Activated CD4-positive, alpha-beta T cell treated with anti-CD3 and anti-CD28 coated beads for 36 hours (primary cell): ENCODE data around the gene ECT2L. TPM values are rescaled to one million over a fixed set of nuclear protein-coding genes. Genes with fewer than 3 reads are reported as not detected.
A peak's percentile ranks its signal among the peaks of the same experiment; 100 is the strongest.
"Not testable (repeated sequence)": the region's sequence is repeated elsewhere in the genome, so short reads cannot be mapped to it uniquely, and the experiment has no call there.

Source experiments
- ATAC-seq: fragments of 200-7000 bp; cut with Tn5 transposase; one replicate; pipeline ENCODE4 v1.10.0; 2021; ENCODE audit warnings: mild to moderate bottlenecking, moderate library complexity
- CTCF ChIA-PET: fragments of 350-600 bp; sonication (Branson Sonifier 250); formaldehyde crosslinking; loops from one replicate; lab custom pipeline; 2021; ENCODE audit warnings: antibody characterized with exemption; lab: Charles Lee
- POLR2A ChIA-PET: fragments of 350-600 bp; sonication (Branson Sonifier 250); formaldehyde crosslinking; loops from one replicate; lab custom pipeline; 2021; ENCODE audit warnings: antibody characterized with exemption, inconsistent platforms; lab: Charles Lee
- DNase-seq: peaks from one replicate; pipeline ENCODE4 v3.0.0-alpha.2; 2020
- H3K27ac Mint-ChIP-seq: one replicate; pipeline ENCODE4 v1.8.0; 2021; ENCODE audit warnings: mixed read lengths
- H3K27me3 Mint-ChIP-seq: one replicate; pipeline ENCODE4 v1.8.0; 2021; ENCODE audit warnings: mixed read lengths
- H3K36me3 Mint-ChIP-seq: one replicate; pipeline ENCODE4 v1.8.0; 2021; ENCODE audit warnings: low read depth, mixed read lengths
- H3K4me1 Mint-ChIP-seq: one replicate; pipeline ENCODE4 v1.8.0; 2021; ENCODE audit warnings: mixed read lengths
- H3K4me3 Mint-ChIP-seq: one replicate; pipeline ENCODE4 v1.8.0; 2021; ENCODE audit warnings: mild to moderate bottlenecking, moderate library complexity, mixed read lengths
- H3K9me3 Mint-ChIP-seq: one replicate; pipeline ENCODE4 v1.8.0; 2021; ENCODE audit warnings: low read depth, mixed read lengths
- intact Hi-C, 2 experiments: fragments of 100-400 bp; cut with DNase I in 1 of 2; cut with micrococcal nuclease in 1 of 2; formaldehyde crosslinking; loops; one replicate each; pipeline versions ENCODE4 v1.14.2 to v1.15.1; 2022 to 2024; cut with DNase I, micrococcal nuclease
- total RNA-seq, 2 experiments: library from RNA; stranded (reverse); gene quantifications; one replicate each; pipeline ENCODE4 v1.2.3, GENCODE V29; 2021

Gene ECT2L
- total RNA-seq, 2 experiments from 2014 or later, result not detected

DNA sequence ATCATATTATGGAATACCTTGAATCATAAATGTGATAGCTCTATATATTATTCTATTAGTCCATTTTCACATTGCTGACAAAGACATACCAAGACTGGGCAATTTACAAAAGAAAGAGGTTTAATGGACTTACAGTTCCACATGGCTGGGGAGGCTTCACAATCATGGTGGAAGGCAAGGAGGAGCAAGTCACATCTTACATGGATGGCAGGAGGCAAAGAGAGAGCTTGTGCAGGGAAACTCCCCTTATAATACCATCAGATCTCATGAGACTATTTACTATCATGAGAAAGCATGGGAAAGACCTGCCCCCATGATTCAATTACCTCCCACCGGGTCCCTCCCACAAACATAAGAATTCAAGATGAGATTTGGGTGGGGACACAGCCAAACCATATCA, 141.0 kb downstream of the ECT2L start:
- intact Hi-C loops, ATAC-seq, H3K27ac Mint-ChIP-seq, POLR2A ChIA-PET, H3K4me3 Mint-ChIP-seq, DNase-seq, CTCF ChIA-PET, H3K27me3 Mint-ChIP-seq, H3K9me3 Mint-ChIP-seq, H3K4me1 Mint-ChIP-seq: not testable (repeated sequence)
- H3K36me3 Mint-ChIP-seq, result peaks cover 43% of the 10 kb centered on the region

DNA sequence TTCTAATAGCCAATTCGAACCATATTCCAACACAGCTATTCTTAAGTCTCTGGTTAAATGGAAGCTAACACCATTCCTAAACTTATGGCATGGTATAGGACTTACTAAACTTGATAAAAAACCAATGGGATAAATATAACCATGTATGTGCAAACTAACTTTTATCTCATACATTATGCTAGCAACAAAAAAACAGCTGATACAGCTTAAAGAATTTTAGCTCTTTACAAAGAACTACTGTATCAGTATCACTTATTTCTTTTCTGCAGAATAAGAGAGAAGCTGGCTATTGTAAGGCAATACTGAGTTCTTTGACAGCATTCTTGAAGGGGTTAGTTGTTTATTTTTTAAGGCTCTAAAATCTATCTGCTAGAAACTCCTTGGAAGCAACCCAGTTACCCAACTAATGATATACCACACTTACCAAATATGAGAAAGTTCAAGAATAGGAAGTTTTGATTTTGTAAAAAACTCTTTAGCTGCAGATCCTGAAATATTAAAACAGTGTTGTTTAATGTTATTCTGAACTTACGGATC, 147.3 kb downstream of the ECT2L start:
- ChIA-PET POLR2A (no interaction called here), CTCF (interaction anchor here (0.6 to 1.5 kb wide), 5 partner anchors 16 to 436 kb away, joined by 3 to 5 read pairs (median 4); no protein-coding TSS in a partner anchor)
- intact Hi-C loops, result no loop called here
- no peak overlapping the region for H3K4me3 Mint-ChIP-seq
- peaks cover 49% of the 10 kb centered on the region for H3K36me3 Mint-ChIP-seq
- H3K27ac Mint-ChIP-seq, result no peak overlapping the region
- H3K9me3 Mint-ChIP-seq, result no peaks in the 10 kb centered on the region
- ATAC-seq (no peak), DNase-seq (no peak)
- peaks cover 32% of the 10 kb centered on the region for H3K4me1 Mint-ChIP-seq
- H3K27me3 Mint-ChIP-seq, result no peaks in the 10 kb centered on the region

DNA sequence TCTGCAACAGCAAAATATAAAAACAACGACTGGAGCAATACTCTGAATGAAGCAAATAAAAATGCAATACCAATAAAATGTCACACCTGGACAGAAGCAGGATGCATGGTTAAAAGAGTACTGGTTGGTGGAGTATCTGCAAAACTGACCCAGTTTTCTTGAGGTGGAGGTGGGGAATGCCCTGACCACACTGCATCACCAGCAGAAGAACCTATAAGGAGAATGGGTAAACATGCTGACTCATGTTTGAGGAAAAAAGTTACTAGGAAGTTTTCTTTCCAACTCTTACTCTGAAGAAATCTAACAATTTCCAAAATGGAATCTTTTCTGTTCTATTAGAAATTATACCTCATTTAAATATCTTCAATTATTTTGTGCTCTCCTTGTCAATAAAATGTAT, 148.5 kb downstream of the ECT2L start:
- H3K4me1 Mint-ChIP-seq, result peaks cover 45% of the 10 kb centered on the region
- H3K27ac Mint-ChIP-seq, result no peak overlapping the region
- peaks cover 40% of the 10 kb centered on the region for H3K36me3 Mint-ChIP-seq
- no peak for ATAC-seq
- H3K27me3 Mint-ChIP-seq, result no peaks in the 10 kb centered on the region
- ChIA-PET CTCF (interaction anchor here (0.7 to 1.5 kb wide), 2 partner anchors 30 to 648 kb away, joined by 3 to 5 read pairs; no protein-coding TSS in a partner anchor), POLR2A (no interaction called here)
- H3K4me3 Mint-ChIP-seq, result no peak overlapping the region
- peak; percentile 44 for DNase-seq
- no peaks in the 10 kb centered on the region for H3K9me3 Mint-ChIP-seq
- intact Hi-C loops, result no loop called here

DNA sequence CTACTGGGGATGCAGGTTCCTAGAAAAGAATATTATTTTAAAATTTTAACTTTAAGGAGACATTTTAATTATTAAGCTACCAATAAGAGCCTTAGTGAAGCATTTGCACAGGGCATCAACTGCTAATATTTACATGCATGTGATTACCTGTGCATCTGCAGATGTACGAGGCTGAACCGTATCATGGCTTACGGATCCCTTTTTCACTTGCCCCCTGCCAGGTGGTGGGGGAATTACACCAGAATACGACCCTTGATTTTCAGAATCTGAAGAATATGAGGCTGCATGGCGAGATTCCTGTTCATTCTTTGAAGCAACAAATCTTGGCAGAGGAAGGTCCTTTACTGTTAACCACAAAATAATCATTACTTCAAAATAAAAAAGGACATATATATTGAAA, 149.5 kb downstream of the ECT2L start:
- ChIA-PET POLR2A (no interaction called here), CTCF (no interaction called here)
- Mint-ChIP-seq H3K9me3 (no peaks in the 10 kb centered on the region), H3K4me1 (peaks cover 50% of the 10 kb centered on the region), H3K27me3 (no peaks in the 10 kb centered on the region), H3K36me3 (peaks cover 33% of the 10 kb centered on the region), H3K27ac (no peak overlapping the region), H3K4me3 (no peak overlapping the region)
- intact Hi-C loops, result no loop called here
- DNase-seq (peak; percentile 22), ATAC-seq (no peak)

DNA sequence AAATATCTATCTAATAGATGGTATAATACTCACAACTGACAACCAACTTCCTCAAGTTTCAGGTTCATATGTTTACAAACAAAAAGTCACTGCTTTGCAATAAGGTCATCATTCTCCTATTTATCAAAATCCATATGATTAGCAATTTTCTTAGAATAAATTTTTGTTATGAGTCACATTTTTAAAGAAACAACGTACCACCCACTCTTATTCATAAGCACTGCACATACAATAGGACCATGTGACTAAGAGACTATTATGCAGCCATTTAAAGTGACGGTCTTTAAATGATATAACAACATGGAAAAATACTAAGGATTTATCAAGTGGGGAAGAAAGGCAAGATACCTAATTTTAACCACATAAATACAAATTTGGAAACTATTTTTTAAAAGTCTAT, 152.1 kb downstream of the ECT2L start:
- Mint-ChIP-seq H3K36me3 (peaks cover 31% of the 10 kb centered on the region), H3K27me3 (no peaks in the 10 kb centered on the region), H3K27ac (peak overlapping the region; percentile 14), H3K4me1 (peaks cover 66% of the 10 kb centered on the region), H3K9me3 (no peaks in the 10 kb centered on the region), H3K4me3 (no peak overlapping the region)
- no peak for DNase-seq
- intact Hi-C loops, result no loop called here
- POLR2A ChIA-PET, result no interaction called here
- CTCF ChIA-PET, result interaction anchor here (0.9 to 1.2 kb wide), 2 partner anchors 39 to 41 kb away, joined by 3 to 4 read pairs; no protein-coding TSS in a partner anchor
- no peak for ATAC-seq

DNA sequence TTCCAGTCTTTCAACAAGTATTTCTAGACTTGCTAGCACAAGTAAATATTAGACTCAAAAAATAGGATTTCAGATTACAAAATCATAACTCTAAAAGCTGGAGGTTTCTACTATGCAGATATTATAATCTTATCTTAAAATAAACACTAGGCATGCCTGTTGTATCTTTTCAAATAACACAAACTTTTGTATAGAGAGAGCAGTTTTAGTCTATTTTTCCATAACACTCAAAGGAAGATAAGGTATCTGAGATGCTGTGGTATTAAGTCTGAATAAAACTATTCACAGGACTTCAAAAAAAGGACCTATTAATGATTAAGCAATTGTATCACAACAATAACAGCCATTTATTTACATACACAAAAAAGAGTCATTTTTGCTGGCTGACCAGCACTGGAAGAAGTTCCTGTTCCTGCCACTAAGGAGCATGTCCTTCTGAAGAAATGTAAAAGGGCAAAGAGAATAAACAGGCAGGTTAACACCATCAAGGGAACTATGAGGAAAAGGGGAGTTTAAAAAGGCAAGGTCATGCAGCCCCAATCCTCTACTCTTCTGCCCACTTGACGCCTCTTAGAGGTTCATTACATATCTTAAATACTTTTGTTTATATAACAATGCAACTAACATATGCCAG, 152.8 kb downstream of the ECT2L start:
- peaks cover 27% of the 10 kb centered on the region for H3K36me3 Mint-ChIP-seq
- DNase-seq (no peak), ATAC-seq (no peak)
- no peaks in the 10 kb centered on the region for H3K27me3 Mint-ChIP-seq
- H3K27ac Mint-ChIP-seq, result no peak overlapping the region
- CTCF ChIA-PET, result no interaction called here
- H3K9me3 Mint-ChIP-seq, result no peaks in the 10 kb centered on the region
- H3K4me1 Mint-ChIP-seq, result peaks cover 72% of the 10 kb centered on the region
- intact Hi-C loops, result no loop called here
- no peak overlapping the region for H3K4me3 Mint-ChIP-seq
- POLR2A ChIA-PET, result no interaction called here

DNA sequence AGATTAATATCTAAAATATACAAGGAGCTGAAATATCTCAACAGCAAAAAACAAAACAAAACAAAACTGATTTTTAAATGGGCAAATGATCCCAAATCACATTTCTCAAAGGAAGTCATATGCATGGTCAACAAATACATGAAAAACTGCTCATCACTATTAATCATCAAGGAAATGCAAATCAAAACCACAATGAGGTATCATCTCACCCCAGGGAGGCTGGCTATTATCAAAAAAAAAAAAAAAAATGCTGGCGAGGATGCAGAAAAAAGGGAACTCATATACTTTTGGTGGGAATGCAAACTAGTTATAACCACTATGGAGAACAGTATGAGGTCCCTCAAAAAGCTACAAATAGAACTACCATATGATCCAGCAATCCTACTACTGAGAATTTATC, 157.6 kb downstream of the ECT2L start:
- Mint-ChIP-seq H3K27ac (no peak overlapping the region), H3K4me3 (no peak overlapping the region), H3K27me3 (no peaks in the 10 kb centered on the region), H3K36me3 (peaks cover 9% of the 10 kb centered on the region), H3K9me3 (no peaks in the 10 kb centered on the region), H3K4me1 (peaks cover 73% of the 10 kb centered on the region)
- DNase-seq (no peak), ATAC-seq (peak; percentile 42)
- ChIA-PET CTCF (interaction anchor here (0.9 to 1.0 kb wide), 2 partner anchors 12 to 32 kb away, joined by 3 to 5 read pairs; no protein-coding TSS in a partner anchor), POLR2A (no interaction called here)
- intact Hi-C loops, result loop anchor here in 1 of 2 experiments (2.0 kb wide), 1 partner anchor 13 kb away; no protein-coding TSS in a partner anchor

Other genes with a start within 250 kb of the ECT2L start
- gene CCDC28A, start 22.3 kb upstream of the ECT2L start, total RNA-seq, result 10 to 100 TPM; 14.8 to 16.8 TPM
- 10 to 100 TPM; 60.3 to 90.9 TPM for gene REPS1, start 192.2 kb downstream of the ECT2L start, total RNA-seq
- 100 to 1,000 TPM in 1 of 2 experiments, 10 to 100 TPM in 1; 92.5 to 180 TPM for gene ABRACL, start 232.7 kb downstream of the ECT2L start, total RNA-seq